HT-29 (cell line): Measurements from ENCODE around the gene SERPINA5. TPM values are rescaled to one million over a fixed set of nuclear protein-coding genes. Genes with fewer than 3 reads are reported as not detected.
"Not testable (repeated sequence)": the region's sequence is repeated elsewhere in the genome, so short reads cannot be mapped to it uniquely, and the experiment has no call there.

Experiments
- DNase-seq: peaks from one replicate; pipeline ENCODE4 v3.0.0-alpha.2; 2015; ENCODE audit warnings: low spot score
- total RNA-seq: library from RNA; depleted of rRNA; stranded (reverse); fragments of >200 nt; shearing (Covaris generic); gene quantifications from 2 replicates; pipeline ENCODE4 v1.2.3, GENCODE V29; 2014

SERPINA5 gene
- total RNA-seq, 1 experiment from 2014 or later: 7.9 TPM

- no peak for DNase-seq
Measured at GRCh38 chr14:94573475-94574277, 7.5 kb upstream of the SERPINA5 start.

GRCh38 chr14:94574336-94574735 lies 6.9 kb upstream of the SERPINA5 start:
- DNase-seq: no peak

GRCh38 chr14:94575730-94576585 lies 5.3 kb upstream of the SERPINA5 start:
- DNase-seq: no peak

- not testable (repeated sequence) for DNase-seq
Measured at GRCh38 chr14:94577472-94577871, 3.8 kb upstream of the SERPINA5 start.

- DNase-seq: no peak
Measured at GRCh38 chr14:94578712-94579111, 2.5 kb upstream of the SERPINA5 start.

- no peak for DNase-seq
Measured at GRCh38 chr14:94582199-94582750, 1.0 kb downstream of the SERPINA5 start.

- DNase-seq: no peak
Measured at GRCh38 chr14:94582851-94583250, 1.6 kb downstream of the SERPINA5 start.

- DNase-seq: no peak
Measured at GRCh38 chr14:94583557-94583956, 2.3 kb downstream of the SERPINA5 start.

GRCh38 chr14:94584591-94585280 lies 3.5 kb downstream of the SERPINA5 start:
- no peak for DNase-seq

GRCh38 chr14:94586635-94587034 lies 5.4 kb downstream of the SERPINA5 start:
- DNase-seq: no peak

- no peak for DNase-seq
Measured at GRCh38 chr14:94588311-94588710, 7.1 kb downstream of the SERPINA5 start.

- DNase-seq: no peak
Measured at GRCh38 chr14:94591073-94591472, 9.8 kb downstream of the SERPINA5 start.

- no peak for DNase-seq
Measured at GRCh38 chr14:94591871-94592270, 10.6 kb downstream of the SERPINA5 start.

- no peak for DNase-seq
Measured at GRCh38 chr14:94592457-94592856, 11.2 kb downstream of the SERPINA5 start.

- no peak for DNase-seq
Measured at GRCh38 chr14:94593376-94593748, 12.1 kb downstream of the SERPINA5 start.

GRCh38 chr14:94593749-94594431 lies 12.7 kb downstream of the SERPINA5 start:
- DNase-seq: no peak

GRCh38 chr14:94594441-94594840 lies 13.2 kb downstream of the SERPINA5 start:
- DNase-seq: no peak

- no peak for DNase-seq
Measured at GRCh38 chr14:94595912-94596311, 14.7 kb downstream of the SERPINA5 start.

- no peak for DNase-seq
Measured at GRCh38 chr14:94596361-94596760, 15.1 kb downstream of the SERPINA5 start.

GRCh38 chr14:94597788-94598187 lies 16.6 kb downstream of the SERPINA5 start:
- no peak for DNase-seq

- no peak for DNase-seq
Measured at GRCh38 chr14:94598506-94598815, 17.2 kb downstream of the SERPINA5 start.
